Measurements from ENCODE around the gene RGS8. TPM values are rescaled to one million over a fixed set of nuclear protein-coding genes. Genes with fewer than 3 reads are reported as not detected.

The RGS8 gene
- polyA plus RNA-seq, 1 donor from 2014 or later: 8.3 TPM

DNA sequence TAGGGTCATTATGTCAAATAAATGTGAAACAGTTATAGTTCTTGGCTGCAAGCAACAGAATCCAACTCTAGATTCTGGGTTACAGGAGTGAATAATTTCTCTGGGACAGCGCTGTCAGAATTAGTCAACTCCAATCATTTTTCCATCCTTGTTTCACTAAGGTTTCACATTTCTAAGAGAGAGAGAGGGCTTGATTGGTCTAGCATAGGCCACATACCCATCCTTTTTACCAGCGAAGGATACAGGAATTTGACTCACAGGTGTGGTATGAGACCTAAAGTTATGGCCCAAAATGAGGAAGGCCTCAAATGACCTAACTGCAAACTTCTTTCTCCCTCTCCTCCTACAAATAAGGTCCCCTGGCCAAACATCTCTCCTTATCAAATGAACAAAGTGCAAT is 25.5 kb upstream of the RGS8 start:
- Histone ChIP-seq H3F3A (ENCODE audit: insufficient read depth, low read length, poor library complexity, severe bottlenecking) (no peaks in the 10 kb centered on the region), H3K9me3 (ENCODE audit: low read length) (no peaks in the 10 kb centered on the region)
- no peak for TF ChIP-seq EP300 (conservative IDR thresholded peaks at IDR 0.05; ENCODE audit: poor library complexity, severe bottlenecking)
- TF ChIP-seq, protein P1, sequence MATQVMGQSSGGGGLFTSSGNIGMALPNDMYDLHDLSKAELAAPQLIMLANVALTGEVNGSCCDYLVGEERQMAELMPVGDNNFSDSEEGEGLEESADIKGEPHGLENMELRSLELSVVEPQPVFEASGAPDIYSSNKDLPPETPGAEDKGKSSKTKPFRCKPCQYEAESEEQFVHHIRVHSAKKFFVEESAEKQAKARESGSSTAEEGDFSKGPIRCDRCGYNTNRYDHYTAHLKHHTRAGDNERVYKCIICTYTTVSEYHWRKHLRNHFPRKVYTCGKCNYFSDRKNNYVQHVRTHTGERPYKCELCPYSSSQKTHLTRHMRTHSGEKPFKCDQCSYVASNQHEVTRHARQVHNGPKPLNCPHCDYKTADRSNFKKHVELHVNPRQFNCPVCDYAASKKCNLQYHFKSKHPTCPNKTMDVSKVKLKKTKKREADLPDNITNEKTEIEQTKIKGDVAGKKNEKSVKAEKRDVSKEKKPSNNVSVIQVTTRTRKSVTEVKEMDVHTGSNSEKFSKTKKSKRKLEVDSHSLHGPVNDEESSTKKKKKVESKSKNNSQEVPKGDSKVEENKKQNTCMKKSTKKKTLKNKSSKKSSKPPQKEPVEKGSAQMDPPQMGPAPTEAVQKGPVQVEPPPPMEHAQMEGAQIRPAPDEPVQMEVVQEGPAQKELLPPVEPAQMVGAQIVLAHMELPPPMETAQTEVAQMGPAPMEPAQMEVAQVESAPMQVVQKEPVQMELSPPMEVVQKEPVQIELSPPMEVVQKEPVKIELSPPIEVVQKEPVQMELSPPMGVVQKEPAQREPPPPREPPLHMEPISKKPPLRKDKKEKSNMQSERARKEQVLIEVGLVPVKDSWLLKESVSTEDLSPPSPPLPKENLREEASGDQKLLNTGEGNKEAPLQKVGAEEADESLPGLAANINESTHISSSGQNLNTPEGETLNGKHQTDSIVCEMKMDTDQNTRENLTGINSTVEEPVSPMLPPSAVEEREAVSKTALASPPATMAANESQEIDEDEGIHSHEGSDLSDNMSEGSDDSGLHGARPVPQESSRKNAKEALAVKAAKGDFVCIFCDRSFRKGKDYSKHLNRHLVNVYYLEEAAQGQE (IDR thresholded peaks at IDR 0.05; ENCODE audit: borderline replicate concordance): no peak
- TF ChIP-seq, protein P2, sequence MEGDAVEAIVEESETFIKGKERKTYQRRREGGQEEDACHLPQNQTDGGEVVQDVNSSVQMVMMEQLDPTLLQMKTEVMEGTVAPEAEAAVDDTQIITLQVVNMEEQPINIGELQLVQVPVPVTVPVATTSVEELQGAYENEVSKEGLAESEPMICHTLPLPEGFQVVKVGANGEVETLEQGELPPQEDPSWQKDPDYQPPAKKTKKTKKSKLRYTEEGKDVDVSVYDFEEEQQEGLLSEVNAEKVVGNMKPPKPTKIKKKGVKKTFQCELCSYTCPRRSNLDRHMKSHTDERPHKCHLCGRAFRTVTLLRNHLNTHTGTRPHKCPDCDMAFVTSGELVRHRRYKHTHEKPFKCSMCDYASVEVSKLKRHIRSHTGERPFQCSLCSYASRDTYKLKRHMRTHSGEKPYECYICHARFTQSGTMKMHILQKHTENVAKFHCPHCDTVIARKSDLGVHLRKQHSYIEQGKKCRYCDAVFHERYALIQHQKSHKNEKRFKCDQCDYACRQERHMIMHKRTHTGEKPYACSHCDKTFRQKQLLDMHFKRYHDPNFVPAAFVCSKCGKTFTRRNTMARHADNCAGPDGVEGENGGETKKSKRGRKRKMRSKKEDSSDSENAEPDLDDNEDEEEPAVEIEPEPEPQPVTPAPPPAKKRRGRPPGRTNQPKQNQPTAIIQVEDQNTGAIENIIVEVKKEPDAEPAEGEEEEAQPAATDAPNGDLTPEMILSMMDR (IDR thresholded peaks at IDR 0.05; ENCODE audit: poor library complexity, severe bottlenecking): no peak
- TF ChIP-seq EZH2 (IDR thresholded peaks at IDR 0.05; ENCODE audit: borderline replicate concordance, insufficient read depth, low read length, poor library complexity, severe bottlenecking): no peak
- no peak for TF ChIP-seq MXI1 (conservative IDR thresholded peaks at IDR 0.05; ENCODE audit: poor library complexity, severe bottlenecking)
- TF ChIP-seq SMC3 (conservative IDR thresholded peaks at IDR 0.05; ENCODE audit: poor library complexity): no peak
- no peak for TF ChIP-seq TAF1 (IDR thresholded peaks at IDR 0.05; ENCODE audit: low read depth)
- no peak for TF ChIP-seq POLR2AphosphoS5 (IDR thresholded peaks at IDR 0.05)
- no peak for TF ChIP-seq RAD21 (conservative IDR thresholded peaks at IDR 0.05)

GRCh38 chr1:182709225-182709764 is 24.9 kb upstream of the RGS8 start:
- no peak overlapping the region for H3K4me2 ChIP-seq (ENCODE audit: low read length)
- H3K9ac ChIP-seq (ENCODE audit: low read length): no peak overlapping the region
- no peak overlapping the region for H2AFZ ChIP-seq (ENCODE audit: low read depth, low read length)
- TF ChIP-seq, protein P1 (IDR thresholded peaks at IDR 0.05; ENCODE audit: borderline replicate concordance): no peak
- no peak for TF ChIP-seq TAF1 (IDR thresholded peaks at IDR 0.05; ENCODE audit: low read depth)
- TF ChIP-seq EP300 (conservative IDR thresholded peaks at IDR 0.05; ENCODE audit: poor library complexity, severe bottlenecking): no peak
- no peak for TF ChIP-seq SMC3 (conservative IDR thresholded peaks at IDR 0.05; ENCODE audit: poor library complexity)
- TF ChIP-seq RAD21 (conservative IDR thresholded peaks at IDR 0.05): no peak
- no peak for TF ChIP-seq EZH2 (IDR thresholded peaks at IDR 0.05; ENCODE audit: borderline replicate concordance, insufficient read depth, low read length, poor library complexity, severe bottlenecking)
- no peak for TF ChIP-seq MXI1 (conservative IDR thresholded peaks at IDR 0.05; ENCODE audit: poor library complexity, severe bottlenecking)
- TF ChIP-seq, protein P2 (IDR thresholded peaks at IDR 0.05; ENCODE audit: poor library complexity, severe bottlenecking): no peak
- no peak for TF ChIP-seq POLR2AphosphoS5 (IDR thresholded peaks at IDR 0.05)
- H3F3A ChIP-seq (ENCODE audit: insufficient read depth, low read length, poor library complexity, severe bottlenecking): no peaks in the 10 kb centered on the region
- no peaks in the 10 kb centered on the region for H4K20me1 ChIP-seq (ENCODE audit: insufficient read depth)
- no peak overlapping the region for H3K4me3 ChIP-seq (ENCODE audit: low read length)
- no peaks in the 10 kb centered on the region for H3K9me2 ChIP-seq (ENCODE audit: insufficient read depth, low read length)
- no peaks in the 10 kb centered on the region for H3K36me3 ChIP-seq (ENCODE audit: insufficient read depth, low read length)
- no peak overlapping the region for H3K27ac ChIP-seq (ENCODE audit: low read length)
- H3K9me3 ChIP-seq (ENCODE audit: low read length): no peaks in the 10 kb centered on the region
- H3K27me3 ChIP-seq (ENCODE audit: insufficient read depth, low read depth, low read length): no peaks in the 10 kb centered on the region
- H3K79me2 ChIP-seq (replicated peaks; ENCODE audit: insufficient read depth, low read length): no peaks in the 10 kb centered on the region

More for the DNA sequence above, 25.5 kb upstream of the RGS8 start:
- Histone ChIP-seq H3K9me2 (ENCODE audit: insufficient read depth, low read length) (no peaks in the 10 kb centered on the region), H3K9ac (ENCODE audit: low read length) (no peak overlapping the region), H3K4me2 (ENCODE audit: low read length) (no peak overlapping the region), H2AFZ (ENCODE audit: low read depth, low read length) (no peak overlapping the region), H3K4me3 (ENCODE audit: low read length) (no peak overlapping the region), H3K27me3 (ENCODE audit: insufficient read depth, low read depth, low read length) (no peaks in the 10 kb centered on the region), H3K27ac (ENCODE audit: low read length) (no peak overlapping the region), H3K36me3 (ENCODE audit: insufficient read depth, low read length) (no peaks in the 10 kb centered on the region), H3K79me2 (replicated peaks; ENCODE audit: insufficient read depth, low read length) (no peaks in the 10 kb centered on the region), H4K20me1 (ENCODE audit: insufficient read depth) (no peaks in the 10 kb centered on the region)
